Testis (tissue), 3 donors: ENCODE results near the gene MASP2. TPM values are rescaled to one million over a fixed set of nuclear protein-coding genes. Genes with fewer than 3 reads are reported as not detected.
"Not testable (repeated sequence)": the region's sequence is repeated elsewhere in the genome, so short reads cannot be mapped to it uniquely, and the experiment has no call there.

Experiments used
- DNase-seq: peaks from one replicate; pipeline ENCODE4 v3.0.0-alpha.2; 2019
- H3K27ac ChIP-seq, 2 donors: fragments of 200-600 bp; sonication (generic); one replicate each; pipeline ENCODE4 v1.5.1; 2019
- H3K27me3 ChIP-seq: fragments of 200-600 bp; sonication (generic); one replicate; pipeline ENCODE4 v1.5.1; 2019
- H3K36me3 ChIP-seq: fragments of 200-600 bp; sonication (generic); one replicate; pipeline ENCODE4 v1.5.1; 2017; ENCODE audit warnings: low read depth; ENCODE audit errors: missing control alignments
- H3K4me1 ChIP-seq: fragments of 200-600 bp; sonication (generic); one replicate; pipeline ENCODE4 v1.5.1; 2019
- H3K4me3 ChIP-seq, 2 donors: fragments of 200-600 bp; sonication (generic); one replicate each; pipeline ENCODE4 v1.5.1; 2017 to 2019
- H3K9me3 ChIP-seq: fragments of 200-600 bp; sonication (generic); one replicate; pipeline ENCODE4 v1.5.1; 2017
- CTCF ChIP-seq, 3 experiments: fragments of 450-650 bp in 2 of 3; fragments of 200-600 bp in 1 of 3; sonication (generic) in 1 of 3; IDR thresholded peaks; one replicate each; pipeline ENCODE4 v1.5.1; 2016 to 2019; ENCODE audit warnings: antibody characterized with exemption in 3 of 3, mild to moderate bottlenecking in 2 of 3, moderate library complexity in 1 of 3
- POLR2A ChIP-seq: fragments of 450-650 bp; IDR thresholded peaks from one replicate; pipeline ENCODE4 v1.6.1; 2017; ENCODE audit warnings: antibody characterized with exemption, mild to moderate bottlenecking, moderate library complexity
- WGBS, 2 donors: methylation state at CpG; one replicate each; pipeline ENCODE4 v1.1.5; 2018; 5-methylcytosine and 5-hydroxymethylcytosine counted together
- intact Hi-C: fragments of 100-400 bp; cut with DNase I; formaldehyde crosslinking; loops from one replicate; pipeline ENCODE4 v1.15.1; 2023; ENCODE audit warnings: low total_unique reads
- polyA plus RNA-seq: library from polyadenylated mRNA; stranded (reverse); fragments of 350-450 nt; fragmentation: Illumina TruSeq; extraction: RNeasy Lipid Tissue Mini Kit (QIAGEN cat#74804); gene quantifications from one replicate; pipeline ENCODE4 v1.2.3, GENCODE V29; 2014; ENCODE audit warnings: low read depth, low replicate concordance; ENCODE audit not compliant: insufficient read depth
- total RNA-seq, 2 donors: library from RNA; depleted of rRNA; stranded (reverse); fragments of >200 nt; gene quantifications; one replicate each; pipeline ENCODE4 v1.2.3, GENCODE V29; 2016

The MASP2 gene
- total and polyA plus RNA-seq, 3 donors from 2014 or later = 0.31 TPM; not detected in 1

- no peak for DNase-seq
- Histone ChIP-seq H3K4me3 (no peak overlapping the region), H3K27ac (no peak overlapping the region), H3K9me3 (no peaks in the 10 kb centered on the region), H3K4me1 (no peaks in the 10 kb centered on the region), H3K36me3 (no peaks in the 10 kb centered on the region), H3K27me3 (no peaks in the 10 kb centered on the region)
- WGBS, 2 donors = 87 to 94% methylated on average over 7 of the region's 7 CpGs
- intact Hi-C loops = no loop called here
- TF ChIP-seq POLR2A (no peak), CTCF (IDR thresholded peaks at IDR 0.05) (no peak)
These were observed 27.1 kb downstream of the MASP2 start for GRCh38 chr1:11019971-11020370.

- H3K27ac ChIP-seq, DNase-seq, H3K4me3 ChIP-seq, H3K27me3 ChIP-seq, H3K36me3 ChIP-seq, intact Hi-C loops, H3K9me3 ChIP-seq, H3K4me1 ChIP-seq: not testable (repeated sequence)
- 88 to 89% methylated on average over 8 of the region's 8 CpGs for WGBS, 2 donors
These were observed 27.7 kb downstream of the MASP2 start for GRCh38 chr1:11019358-11019757.

GRCh38 chr1:11013160-11013531 is 33.9 kb downstream of the MASP2 start:
- H3K36me3 ChIP-seq = no peaks in the 10 kb centered on the region
- H3K27me3 ChIP-seq = no peaks in the 10 kb centered on the region
- intact Hi-C loops = no loop called here
- no peak for DNase-seq
- no peak for TF ChIP-seq POLR2A
- no peak for TF ChIP-seq CTCF (IDR thresholded peaks at IDR 0.05)
- 0 to 4% methylated on average over 8 to 11 of the region's 11 CpGs for WGBS, 2 donors
- peak overlapping the region; percentile 97 to 99 for H3K27ac ChIP-seq
- H3K9me3 ChIP-seq = no peaks in the 10 kb centered on the region
- peaks cover 16% of the 10 kb centered on the region for H3K4me1 ChIP-seq
- peak overlapping the region; percentile 100 for H3K4me3 ChIP-seq

GRCh38 chr1:11012260-11013159 is 34.5 kb downstream of the MASP2 start, which contains the start of gene TARDBP:
TARDBP (plus strand) TSS chr1:11012654; CDS start chr1:11013728, 1,074 bp downstream.
- WGBS, 2 donors = 1% methylated on average over 23 to 76 of the region's 94 CpGs
- intact Hi-C loops = no loop called here
- H3K4me1 ChIP-seq = peaks cover 16% of the 10 kb centered on the region

More at GRCh38 chr1:11012260-11013159, 34.5 kb downstream of the MASP2 start, which contains the start of gene TARDBP:
- H3K36me3 ChIP-seq = no peaks in the 10 kb centered on the region
- TF ChIP-seq POLR2A = peak; percentile 82
- TF ChIP-seq CTCF (IDR thresholded peaks at IDR 0.05) = peak in 1 of 3 experiments; percentile 12
- peak; percentile 93 for DNase-seq
- H3K27me3 ChIP-seq = no peaks in the 10 kb centered on the region
- no peaks in the 10 kb centered on the region for H3K9me3 ChIP-seq
- H3K27ac ChIP-seq = peak within 1 kb of the TSS; percentile 97 to 99
- H3K4me3 ChIP-seq = peak within 1 kb of the TSS; percentile 100
